GM23338 (cell line): ENCODE data around the gene CYYR1.

Experiments used
- CREB1 ChIP-seq: fragments of 250-450 bp; sonication (Bioruptor Pico); IDR thresholded peaks from 2 replicates; pipeline ENCODE4 v1.5.0; 2020; ENCODE audit warnings: low read depth, mild to moderate bottlenecking, moderate library complexity
- EZH2 ChIP-seq: fragments of 200-600 bp; sonication (generic); IDR thresholded peaks from one replicate; pipeline ENCODE4 v1.8.0; 2017; ENCODE audit warnings: antibody characterized with exemption, mild to moderate bottlenecking, low read depth; ENCODE audit not compliant: unreplicated experiment
- EZH2phosphoT487 ChIP-seq: fragments of 200-600 bp; sonication (generic); IDR thresholded peaks from one replicate; pipeline ENCODE4 v1.8.1; 2018; ENCODE audit warnings: antibody characterized with exemption; ENCODE audit not compliant: unreplicated experiment
- JUNB ChIP-seq: IDR thresholded peaks from one replicate; pipeline ENCODE4 v1.6.1; 2016; ENCODE audit warnings: antibody characterized with exemption; ENCODE audit not compliant: unreplicated experiment
- POLR2AphosphoS5 ChIP-seq: IDR thresholded peaks from 2 replicates; pipeline ENCODE4 v1.6.1; 2016; ENCODE audit warnings: antibody characterized with exemption, low read depth
- REST ChIP-seq: IDR thresholded peaks from one replicate; pipeline ENCODE4 v1.6.1; 2018; ENCODE audit warnings: antibody characterized with exemption; ENCODE audit not compliant: unreplicated experiment
- TF ChIP-seq, protein P1 (sequence below), 2 experiments: fragments of 200-600 bp in 1 of 2; sonication (generic) in 1 of 2; conservative IDR thresholded peaks; 2 replicates each; pipeline versions ENCODE4 v1.5.1 to v1.6.1; 2016 to 2017; ENCODE audit warnings: antibody characterized with exemption in 2 of 2, low read depth in 2 of 2, mild to moderate bottlenecking in 2 of 2, moderate library complexity in 1 of 2

DNA sequence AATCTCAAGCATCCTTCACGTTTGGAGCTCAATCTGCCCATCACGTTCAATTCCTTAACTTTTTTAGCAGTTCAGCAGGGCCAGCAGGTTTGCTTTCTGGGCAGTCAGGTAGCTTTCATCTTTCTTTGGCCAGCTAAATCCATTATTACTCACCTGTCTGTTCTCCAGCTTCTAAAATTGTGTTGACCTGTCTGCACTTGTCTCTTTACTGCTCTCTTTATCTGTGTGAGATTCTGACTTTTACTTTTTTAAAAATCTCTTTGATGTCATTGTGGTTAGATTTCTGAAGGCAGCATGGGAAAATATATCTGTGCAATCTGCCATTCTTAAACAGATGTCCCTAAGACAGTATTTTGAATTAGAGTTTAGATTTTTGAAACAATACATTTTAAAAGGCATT, 24.9 kb upstream of the CYYR1 start:
- TF ChIP-seq, protein P1, sequence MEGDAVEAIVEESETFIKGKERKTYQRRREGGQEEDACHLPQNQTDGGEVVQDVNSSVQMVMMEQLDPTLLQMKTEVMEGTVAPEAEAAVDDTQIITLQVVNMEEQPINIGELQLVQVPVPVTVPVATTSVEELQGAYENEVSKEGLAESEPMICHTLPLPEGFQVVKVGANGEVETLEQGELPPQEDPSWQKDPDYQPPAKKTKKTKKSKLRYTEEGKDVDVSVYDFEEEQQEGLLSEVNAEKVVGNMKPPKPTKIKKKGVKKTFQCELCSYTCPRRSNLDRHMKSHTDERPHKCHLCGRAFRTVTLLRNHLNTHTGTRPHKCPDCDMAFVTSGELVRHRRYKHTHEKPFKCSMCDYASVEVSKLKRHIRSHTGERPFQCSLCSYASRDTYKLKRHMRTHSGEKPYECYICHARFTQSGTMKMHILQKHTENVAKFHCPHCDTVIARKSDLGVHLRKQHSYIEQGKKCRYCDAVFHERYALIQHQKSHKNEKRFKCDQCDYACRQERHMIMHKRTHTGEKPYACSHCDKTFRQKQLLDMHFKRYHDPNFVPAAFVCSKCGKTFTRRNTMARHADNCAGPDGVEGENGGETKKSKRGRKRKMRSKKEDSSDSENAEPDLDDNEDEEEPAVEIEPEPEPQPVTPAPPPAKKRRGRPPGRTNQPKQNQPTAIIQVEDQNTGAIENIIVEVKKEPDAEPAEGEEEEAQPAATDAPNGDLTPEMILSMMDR (conservative IDR thresholded peaks at IDR 0.05; ENCODE audit: low read depth in 2 of 2) = no peak
- TF ChIP-seq EZH2 = no peak
- no peak for TF ChIP-seq EZH2phosphoT487
- TF ChIP-seq REST = no peak
- TF ChIP-seq POLR2AphosphoS5 = no peak
- no peak for TF ChIP-seq CREB1 (CRISPR knock-in tag)
- TF ChIP-seq JUNB = no peak
